Cardiac muscle cell (in vitro differentiated cells and primary cell): ENCODE results near the gene MRFAP1L1. TPM values are rescaled to one million over a fixed set of nuclear protein-coding genes. Genes with fewer than 3 reads are reported as not detected.

Experiments
- DNase-seq, 2 donors: peaks; one replicate each; pipeline versions ENCODE4 v3.0.0 to v3.0.0-alpha.2; 2010 to 2017; ENCODE audit warnings: low read depth in 1 of 2, low spot score in 1 of 2
- H3K27ac ChIP-seq: fragments of 200-600 bp; sonication (generic); 2 replicates; pipeline ENCODE4 v1.5.1; 2016
- H3K27me3 ChIP-seq: fragments of 200-600 bp; sonication (generic); 2 replicates; pipeline ENCODE4 v1.6.0; 2016; ENCODE audit warnings: control low read depth
- H3K36me3 ChIP-seq: fragments of 200-600 bp; sonication (generic); 2 replicates; pipeline ENCODE4 v1.5.1; 2016; ENCODE audit warnings: control low read depth
- H3K4me1 ChIP-seq: fragments of 200-600 bp; sonication (generic); 2 replicates; pipeline ENCODE4 v1.8.1; 2017; ENCODE audit warnings: low read depth, mild to moderate bottlenecking, mixed run types
- H3K4me3 ChIP-seq: fragments of 200-600 bp; sonication (generic); 2 replicates; pipeline ENCODE4 v1.5.1; 2016; ENCODE audit warnings: mild to moderate bottlenecking
- H3K9me3 ChIP-seq: fragments of 200-600 bp; sonication (generic); 2 replicates; pipeline ENCODE4 v1.5.1; 2017; ENCODE audit warnings: low read depth, mild to moderate bottlenecking, control low read depth
- polyA plus RNA-seq: library from polyadenylated mRNA; unstranded; fragments of >200 nt; fragmentation: Nextera tagmentation; extraction: Ambion mirVana; gene quantifications from 2 replicates; pipeline ENCODE4 v1.2.1, GENCODE V29; 2016
- total RNA-seq: library from RNA; depleted of rRNA; stranded (reverse); fragments of >200 nt; gene quantifications from 2 replicates; pipeline ENCODE4 v1.2.3, GENCODE V29; 2016
- TF ChIP-seq, protein P1 (sequence below): IDR thresholded peaks from 2 replicates; pipeline ENCODE4 v1.5.1; 2012; ENCODE audit warnings: low read depth, mild to moderate bottlenecking, low read length

MRFAP1L1 gene
- total and polyA plus RNA-seq, 2 experiments from 2014 or later: 73.3 to 112 TPM

DNA sequence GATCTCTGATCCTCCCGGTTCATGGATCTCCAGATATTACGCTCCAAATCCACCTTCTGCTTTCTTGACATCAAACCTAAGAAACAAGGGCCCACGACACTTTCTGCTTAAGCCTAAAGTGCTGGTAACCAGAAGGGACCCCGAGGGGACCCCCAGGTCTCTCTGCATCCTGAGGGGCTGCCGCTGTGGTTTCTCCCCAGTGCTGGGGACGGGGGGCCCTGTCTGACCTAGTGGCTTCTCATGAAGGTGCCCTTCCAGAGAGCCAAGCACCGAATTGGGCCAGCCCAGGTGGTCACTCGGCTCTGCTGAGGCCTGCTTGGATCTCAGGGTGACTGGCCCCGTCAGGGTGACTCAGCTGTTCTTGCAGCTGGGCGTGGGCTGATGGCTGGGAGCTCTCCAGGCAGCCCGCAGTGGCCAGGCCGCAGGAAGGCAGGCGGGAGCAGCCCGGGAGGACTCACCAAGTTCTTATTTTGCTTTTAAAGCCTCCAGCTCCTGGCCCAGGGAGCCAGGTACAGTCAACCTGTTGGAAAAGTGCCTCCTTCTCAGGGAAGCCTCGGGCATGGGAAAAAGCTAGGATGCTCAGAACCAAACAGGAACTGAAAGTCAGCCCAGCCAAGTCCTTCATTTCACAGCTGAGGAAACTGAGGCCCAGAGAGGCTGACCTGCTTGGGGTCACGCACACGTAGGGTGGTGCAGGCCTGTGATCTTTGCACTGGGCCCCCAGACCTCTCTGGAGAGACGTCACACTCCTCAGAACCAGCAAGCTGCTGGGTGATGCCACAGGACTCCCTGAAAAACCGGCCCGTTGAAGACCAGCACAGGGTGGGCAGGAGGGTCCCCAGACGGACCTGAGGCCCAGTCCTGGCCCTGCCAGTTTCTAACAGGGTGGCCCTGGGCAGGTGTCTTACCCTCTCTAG is 23.0 kb upstream of the MRFAP1L1 start:
- TF ChIP-seq, protein P1, sequence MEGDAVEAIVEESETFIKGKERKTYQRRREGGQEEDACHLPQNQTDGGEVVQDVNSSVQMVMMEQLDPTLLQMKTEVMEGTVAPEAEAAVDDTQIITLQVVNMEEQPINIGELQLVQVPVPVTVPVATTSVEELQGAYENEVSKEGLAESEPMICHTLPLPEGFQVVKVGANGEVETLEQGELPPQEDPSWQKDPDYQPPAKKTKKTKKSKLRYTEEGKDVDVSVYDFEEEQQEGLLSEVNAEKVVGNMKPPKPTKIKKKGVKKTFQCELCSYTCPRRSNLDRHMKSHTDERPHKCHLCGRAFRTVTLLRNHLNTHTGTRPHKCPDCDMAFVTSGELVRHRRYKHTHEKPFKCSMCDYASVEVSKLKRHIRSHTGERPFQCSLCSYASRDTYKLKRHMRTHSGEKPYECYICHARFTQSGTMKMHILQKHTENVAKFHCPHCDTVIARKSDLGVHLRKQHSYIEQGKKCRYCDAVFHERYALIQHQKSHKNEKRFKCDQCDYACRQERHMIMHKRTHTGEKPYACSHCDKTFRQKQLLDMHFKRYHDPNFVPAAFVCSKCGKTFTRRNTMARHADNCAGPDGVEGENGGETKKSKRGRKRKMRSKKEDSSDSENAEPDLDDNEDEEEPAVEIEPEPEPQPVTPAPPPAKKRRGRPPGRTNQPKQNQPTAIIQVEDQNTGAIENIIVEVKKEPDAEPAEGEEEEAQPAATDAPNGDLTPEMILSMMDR: no peak
- H3K4me1 ChIP-seq: no peaks in the 10 kb centered on the region
- DNase-seq: peak; percentile 21 to 93
- no peak overlapping the region for H3K27ac ChIP-seq
- no peak overlapping the region for H3K4me3 ChIP-seq
- H3K9me3 ChIP-seq: no peaks in the 10 kb centered on the region
- no peaks in the 10 kb centered on the region for H3K36me3 ChIP-seq
- no peaks in the 10 kb centered on the region for H3K27me3 ChIP-seq

DNA sequence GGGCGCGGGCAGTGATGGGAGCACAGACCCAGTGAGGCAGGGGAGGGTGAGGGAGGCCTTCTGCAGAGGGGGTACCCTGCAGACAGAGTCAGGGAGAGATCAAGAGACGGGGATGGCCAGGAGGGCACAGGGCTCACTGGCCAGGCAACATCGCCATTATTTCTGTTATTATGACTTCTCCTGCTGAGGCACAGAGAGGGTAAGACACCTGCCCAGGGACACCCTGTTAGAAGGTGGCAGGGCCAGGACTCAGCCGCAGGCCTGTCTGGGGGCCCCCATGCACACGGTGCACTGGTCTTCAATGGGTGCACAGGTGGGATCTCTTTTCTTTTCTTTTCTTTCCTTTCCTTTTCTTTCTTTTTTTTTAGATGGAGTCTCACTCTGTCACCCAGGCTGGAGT is 22.1 kb upstream of the MRFAP1L1 start:
- DNase-seq: no peak
- Histone ChIP-seq H3K4me1 (no peaks in the 10 kb centered on the region), H3K27ac (no peak overlapping the region), H3K27me3 (no peaks in the 10 kb centered on the region), H3K36me3 (no peaks in the 10 kb centered on the region), H3K9me3 (no peaks in the 10 kb centered on the region), H3K4me3 (no peak overlapping the region)
- TF ChIP-seq, protein P1: no peak

DNA sequence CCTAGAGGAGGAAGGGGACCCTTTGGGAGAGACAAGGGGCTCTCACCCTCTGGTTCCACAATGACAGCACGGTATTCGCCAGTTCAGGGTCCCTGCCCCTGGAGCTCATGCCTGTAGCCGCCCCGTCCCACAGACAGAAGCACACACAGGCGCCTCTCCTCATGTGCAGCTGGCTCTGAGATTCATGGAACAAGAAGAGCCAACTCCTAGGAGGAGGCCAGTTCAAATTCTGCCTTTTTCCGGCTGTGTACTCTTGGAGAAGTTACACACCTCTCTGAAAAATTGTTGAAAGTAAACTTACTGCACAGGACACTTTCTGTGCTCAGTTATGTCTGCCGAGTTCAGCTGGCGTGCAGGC is 21.6 kb upstream of the MRFAP1L1 start:
- Histone ChIP-seq H3K4me1 (no peaks in the 10 kb centered on the region), H3K27ac (no peak overlapping the region), H3K4me3 (no peak overlapping the region), H3K9me3 (no peaks in the 10 kb centered on the region), H3K27me3 (no peaks in the 10 kb centered on the region), H3K36me3 (no peaks in the 10 kb centered on the region)
- TF ChIP-seq, protein P1: no peak
- DNase-seq: no peak

DNA sequence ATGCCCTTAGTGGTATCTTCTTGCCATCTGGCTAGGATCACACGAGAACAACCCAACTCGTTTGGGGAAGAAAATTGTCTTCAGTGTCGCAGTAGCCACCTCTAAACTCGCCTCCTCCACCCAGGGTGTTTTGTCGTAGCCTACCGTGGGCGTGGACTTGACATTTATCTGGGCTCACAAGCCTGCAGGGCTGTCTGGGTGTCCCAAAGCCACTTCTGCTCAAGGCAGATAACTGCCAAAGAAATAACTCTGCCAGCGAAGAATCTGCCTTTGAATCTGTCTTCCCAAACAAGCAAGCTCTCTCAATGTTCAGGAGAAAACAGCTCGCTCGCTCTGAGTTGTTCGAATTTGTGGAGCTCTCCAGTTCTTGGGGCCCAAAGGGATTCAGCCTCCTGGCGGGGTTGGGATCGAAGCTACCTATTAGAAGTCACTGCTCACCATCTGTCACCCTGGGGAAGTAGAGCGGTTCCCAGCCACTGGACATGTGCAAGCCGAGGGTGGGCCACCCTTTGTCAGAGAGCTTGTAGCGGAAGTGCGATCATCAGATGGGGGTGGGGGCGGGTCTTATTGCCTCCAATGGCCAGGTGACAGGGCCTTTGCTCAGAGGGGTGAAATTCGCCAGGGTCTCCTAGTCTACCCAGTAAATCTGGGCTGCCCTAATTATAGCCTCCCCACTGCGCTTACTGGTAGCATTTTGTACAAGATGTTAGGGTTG is 21.1 kb upstream of the MRFAP1L1 start:
- Histone ChIP-seq H3K36me3 (no peaks in the 10 kb centered on the region), H3K9me3 (no peaks in the 10 kb centered on the region), H3K4me3 (no peak overlapping the region), H3K4me1 (no peaks in the 10 kb centered on the region), H3K27me3 (no peaks in the 10 kb centered on the region), H3K27ac (peak overlapping the region; percentile 18)
- no peak for DNase-seq
- TF ChIP-seq, protein P1: no peak

DNA sequence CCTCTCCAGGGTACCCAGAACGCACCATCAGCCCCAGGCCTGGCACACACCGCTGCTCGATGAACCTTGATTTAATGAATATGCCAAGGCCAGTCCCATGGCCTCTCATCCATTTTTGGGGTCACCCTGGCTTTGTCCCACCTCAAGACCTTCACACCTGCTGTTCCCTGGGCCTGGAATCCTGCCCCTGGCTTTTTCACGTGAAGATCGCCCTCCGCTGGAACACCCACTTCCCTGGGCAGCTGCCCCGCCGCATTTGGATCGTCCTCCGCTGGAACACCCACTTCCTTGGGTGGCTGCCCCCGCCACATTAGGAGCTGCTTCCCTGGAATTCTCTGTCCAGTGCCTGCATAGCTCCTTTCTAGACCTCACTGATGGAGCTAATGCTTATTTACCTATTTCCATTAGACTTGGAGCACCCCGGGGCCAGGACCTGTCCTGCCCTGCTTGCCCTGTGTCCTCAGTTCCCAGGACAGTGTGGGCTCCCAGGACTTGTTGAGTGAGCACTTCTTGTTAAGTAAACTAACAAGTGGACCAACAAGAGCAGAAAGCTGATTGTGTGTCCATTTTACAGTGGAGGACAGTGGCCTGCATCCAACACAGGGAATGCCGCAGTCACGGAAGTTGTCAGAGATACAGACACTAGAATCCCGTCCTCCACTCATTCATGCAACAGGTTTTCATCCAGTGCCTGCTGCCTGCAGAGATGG is 18.8 kb upstream of the MRFAP1L1 start:
- no peaks in the 10 kb centered on the region for H3K4me1 ChIP-seq
- TF ChIP-seq, protein P1: no peak
- no peak for DNase-seq
- H3K9me3 ChIP-seq: no peaks in the 10 kb centered on the region
- no peaks in the 10 kb centered on the region for H3K27me3 ChIP-seq
- no peak overlapping the region for H3K4me3 ChIP-seq
- H3K27ac ChIP-seq: no peak overlapping the region
- no peaks in the 10 kb centered on the region for H3K36me3 ChIP-seq
